ENCODE data around the gene ZNF608.

DNA sequence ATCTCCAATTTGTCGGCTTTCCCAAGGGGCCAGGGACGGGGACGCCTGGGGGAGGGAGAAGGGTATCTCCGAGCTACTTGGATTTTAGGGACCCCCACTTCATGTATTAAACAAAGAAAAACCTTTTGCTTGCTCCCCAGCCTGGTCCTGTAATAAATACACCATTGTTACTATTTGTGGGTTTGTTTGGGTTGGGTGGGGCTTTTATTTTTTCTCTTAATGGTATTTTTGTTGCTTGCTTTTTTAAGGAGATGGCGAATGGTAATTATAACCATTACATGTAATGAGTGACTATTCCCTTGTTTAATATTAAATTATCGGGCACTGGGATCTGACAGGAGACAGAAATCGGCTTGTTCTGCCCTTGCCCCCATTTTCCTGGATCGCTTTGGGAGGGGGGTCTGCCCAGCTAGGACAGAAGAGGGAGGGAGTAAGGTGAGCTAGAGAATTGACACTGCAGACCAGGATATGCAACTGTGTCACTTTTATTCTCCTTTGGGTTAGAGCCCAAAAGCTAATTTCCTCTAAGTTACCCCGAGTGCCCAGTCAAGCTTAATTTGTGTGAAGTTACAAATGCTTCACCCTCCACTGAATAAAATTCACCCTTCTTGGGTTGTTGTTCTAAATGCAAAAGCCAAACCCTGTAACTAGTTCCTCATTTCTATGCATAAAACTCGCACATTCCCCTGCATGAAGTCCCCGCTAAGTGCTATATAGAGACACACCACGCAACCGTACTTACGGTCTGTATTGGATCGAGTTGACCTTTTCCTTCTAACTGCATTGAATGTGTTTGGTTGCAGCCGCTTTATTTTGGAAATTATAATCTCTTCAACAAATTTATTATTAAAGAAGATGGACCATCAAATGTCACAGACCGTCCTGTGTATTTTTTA is 1.6 kb upstream of the ZNF608 start:
- TF ChIP-seq POLR2A (IDR thresholded peaks at IDR 0.05; ENCODE audit: low read depth, low read length) (no peak), POLR2AphosphoS5 (IDR thresholded peaks at IDR 0.05; ENCODE audit: low read depth, low read length) (no peak; the same call in 1 of the 2 replicates)
